ENCODE data around the gene NEDD4L. TPM values are rescaled to one million over a fixed set of nuclear protein-coding genes. Genes with fewer than 3 reads are reported as not detected.

The NEDD4L gene
- total RNA-seq = 29.0 and 30.5 TPM in 2 replicates

GRCh38 chr18:58043491-58044369, at the start of gene NEDD4L:
Gene NEDD4L (plus strand): TSS chr18:58044226. CDS start chr18:58044661, 435 bp downstream.

Small RNA genes lying within 50 kb of the gene (small RNA-seq; reads per million reads assigned to genes)
- gene HMGN1P30 (not detected), gene MIR3591 (not detected)

Other genes with a start within 250 kb of the NEDD4L start
- 52.8 and 63.3 TPM in 2 replicates for gene ATP8B1, start 240.9 kb upstream of the NEDD4L start, total RNA-seq

Data from hair follicle dermal papilla cell (primary cell).